Measurements from ENCODE around the gene BLVRA.
"Not testable (repeated sequence)": the region's sequence is repeated elsewhere in the genome, so short reads cannot be mapped to it uniquely, and the experiment has no call there.

BLVRA gene

DNA sequence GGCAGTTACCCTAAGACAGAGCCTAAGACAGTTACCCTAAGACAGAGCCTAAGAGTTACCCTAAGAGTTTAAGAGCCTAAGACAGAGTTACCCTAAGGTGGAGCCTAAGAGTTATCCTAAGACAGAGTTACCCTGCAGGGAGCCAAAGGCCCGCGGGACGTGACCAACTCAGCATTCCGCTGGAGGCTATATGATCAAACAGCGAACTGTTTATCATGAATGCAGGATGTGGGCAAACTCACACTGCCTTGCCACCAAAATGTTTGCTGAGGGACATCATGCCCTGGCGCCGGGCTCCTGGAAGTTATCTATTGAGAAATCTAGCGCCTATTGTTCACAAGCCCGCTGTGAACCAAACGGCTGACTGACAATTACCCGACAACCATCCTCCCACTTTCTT is 49.9 kb downstream of the BLVRA start:
- no peak overlapping the region for H3K9ac ChIP-seq (ENCODE audit: low read length)
- H3K9me2 ChIP-seq (replicated peaks; ENCODE audit: insufficient read depth, low read length) = no peaks in the 10 kb centered on the region
- H3K4me3 ChIP-seq (ENCODE audit: low read length) = no peak overlapping the region
- TF ChIP-seq EZH2phosphoT487 (IDR thresholded peaks at IDR 0.05; ENCODE audit: low read length) (no peak), EZH2 (optimal IDR thresholded peaks at IDR 0.05; ENCODE audit: low read depth, low read length) (no peak)
- TF ChIP-seq, protein P1, sequence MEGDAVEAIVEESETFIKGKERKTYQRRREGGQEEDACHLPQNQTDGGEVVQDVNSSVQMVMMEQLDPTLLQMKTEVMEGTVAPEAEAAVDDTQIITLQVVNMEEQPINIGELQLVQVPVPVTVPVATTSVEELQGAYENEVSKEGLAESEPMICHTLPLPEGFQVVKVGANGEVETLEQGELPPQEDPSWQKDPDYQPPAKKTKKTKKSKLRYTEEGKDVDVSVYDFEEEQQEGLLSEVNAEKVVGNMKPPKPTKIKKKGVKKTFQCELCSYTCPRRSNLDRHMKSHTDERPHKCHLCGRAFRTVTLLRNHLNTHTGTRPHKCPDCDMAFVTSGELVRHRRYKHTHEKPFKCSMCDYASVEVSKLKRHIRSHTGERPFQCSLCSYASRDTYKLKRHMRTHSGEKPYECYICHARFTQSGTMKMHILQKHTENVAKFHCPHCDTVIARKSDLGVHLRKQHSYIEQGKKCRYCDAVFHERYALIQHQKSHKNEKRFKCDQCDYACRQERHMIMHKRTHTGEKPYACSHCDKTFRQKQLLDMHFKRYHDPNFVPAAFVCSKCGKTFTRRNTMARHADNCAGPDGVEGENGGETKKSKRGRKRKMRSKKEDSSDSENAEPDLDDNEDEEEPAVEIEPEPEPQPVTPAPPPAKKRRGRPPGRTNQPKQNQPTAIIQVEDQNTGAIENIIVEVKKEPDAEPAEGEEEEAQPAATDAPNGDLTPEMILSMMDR (IDR thresholded peaks at IDR 0.05; ENCODE audit: low read length) = no peak
- no peak overlapping the region for H3K27ac ChIP-seq (ENCODE audit: low read length)
- no peak for DNase-seq
- H2AFZ ChIP-seq (ENCODE audit: low read length) = no peak overlapping the region
- no peaks in the 10 kb centered on the region for H4K20me1 ChIP-seq (ENCODE audit: insufficient read depth, low read length)
- no peaks in the 10 kb centered on the region for H3K4me1 ChIP-seq (ENCODE audit: low read length)
- H3F3A ChIP-seq (ENCODE audit: insufficient read depth, low read length) = no peaks in the 10 kb centered on the region
- no peaks in the 10 kb centered on the region for H3K36me3 ChIP-seq (replicated peaks; ENCODE audit: insufficient read depth, low read length)
- H3K9me3 ChIP-seq (replicated peaks; ENCODE audit: insufficient read depth, low read length) = no peaks in the 10 kb centered on the region
- H3K4me2 ChIP-seq (ENCODE audit: low read depth, low read length) = no peak overlapping the region
- H3K79me2 ChIP-seq (ENCODE audit: low read length) = no peaks in the 10 kb centered on the region
- H3K27me3 ChIP-seq (replicated peaks; ENCODE audit: insufficient read depth, low read length) = no peaks in the 10 kb centered on the region

DNA sequence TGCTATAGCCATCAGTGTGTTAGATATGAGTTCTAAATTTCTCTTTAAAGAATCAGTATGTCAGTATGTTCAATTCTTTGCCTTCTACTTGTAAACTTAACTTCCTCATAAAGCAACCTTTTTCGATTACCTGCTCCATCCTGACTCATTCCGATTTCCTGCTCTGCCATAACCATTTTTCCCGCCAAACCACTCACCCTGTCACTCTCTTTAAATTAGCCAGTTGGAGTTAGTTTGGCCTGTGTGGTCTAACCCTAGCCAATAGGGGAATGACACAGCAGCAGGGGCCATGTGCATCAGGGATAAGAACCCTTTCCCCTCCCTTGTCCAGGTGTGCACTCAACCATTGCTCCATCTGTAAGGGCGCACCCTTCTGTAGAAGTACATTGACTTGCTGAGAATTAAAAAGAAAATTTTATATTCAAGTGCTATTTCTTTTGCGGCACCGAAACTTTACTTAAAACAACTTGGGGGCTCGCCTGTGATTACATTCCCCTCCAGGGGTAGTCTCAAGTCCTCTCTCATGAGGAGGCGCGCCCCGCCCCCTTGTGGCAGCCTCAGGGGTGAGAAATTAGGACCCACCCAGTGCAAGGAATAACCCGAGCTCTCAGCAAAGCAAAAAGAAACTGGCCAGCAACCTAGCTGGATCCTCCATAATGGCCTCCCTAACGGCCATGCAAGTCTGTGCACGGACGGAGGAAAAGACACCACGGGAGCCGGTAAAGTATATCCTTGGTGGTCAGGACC is 51.9 kb downstream of the BLVRA start:
- not testable (repeated sequence) for H3K9me2 ChIP-seq (replicated peaks; ENCODE audit: insufficient read depth, low read length); H3K4me1 ChIP-seq (ENCODE audit: low read length); H4K20me1 ChIP-seq (ENCODE audit: insufficient read depth, low read length); H3F3A ChIP-seq (ENCODE audit: insufficient read depth, low read length); H3K9me3 ChIP-seq (replicated peaks; ENCODE audit: insufficient read depth, low read length); H3K79me2 ChIP-seq (ENCODE audit: low read length); H2AFZ ChIP-seq (ENCODE audit: low read length); H3K4me3 ChIP-seq (ENCODE audit: low read length); H3K36me3 ChIP-seq (replicated peaks; ENCODE audit: insufficient read depth, low read length); H3K27me3 ChIP-seq (replicated peaks; ENCODE audit: insufficient read depth, low read length); H3K27ac ChIP-seq (ENCODE audit: low read length); H3K4me2 ChIP-seq (ENCODE audit: low read depth, low read length); H3K9ac ChIP-seq (ENCODE audit: low read length)
- TF ChIP-seq, protein P1 (IDR thresholded peaks at IDR 0.05; ENCODE audit: low read length) = peak; percentile 44
- DNase-seq = peak; percentile 39

DNA sequence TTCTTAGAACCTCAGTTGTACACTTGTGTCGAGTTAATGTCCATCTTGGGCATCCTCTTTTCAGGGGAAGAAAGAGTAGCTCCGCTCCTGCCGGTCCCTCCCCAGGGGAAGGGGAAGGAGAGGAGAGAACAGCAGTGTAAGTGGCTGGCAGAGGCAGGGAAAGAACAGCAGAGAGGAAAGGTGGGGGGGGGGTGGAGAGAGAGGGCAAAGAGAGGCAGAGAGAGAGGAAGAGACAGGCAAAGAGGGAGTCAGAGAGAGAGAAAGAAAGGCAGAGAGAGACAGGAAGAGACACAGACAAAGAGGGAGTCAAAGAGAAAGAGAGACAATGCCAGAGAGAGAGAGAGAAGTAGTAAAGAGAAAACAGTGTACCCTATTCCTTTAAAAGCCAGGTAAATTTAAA is 56.9 kb downstream of the BLVRA start:
- H3F3A ChIP-seq (ENCODE audit: insufficient read depth, low read length) = no peaks in the 10 kb centered on the region
- TF ChIP-seq EZH2phosphoT487 (IDR thresholded peaks at IDR 0.05; ENCODE audit: low read length) (no peak), EZH2 (optimal IDR thresholded peaks at IDR 0.05; ENCODE audit: low read depth, low read length) (no peak)
- TF ChIP-seq, protein P1 (IDR thresholded peaks at IDR 0.05; ENCODE audit: low read length) = no peak
- H4K20me1 ChIP-seq (ENCODE audit: insufficient read depth, low read length) = no peaks in the 10 kb centered on the region
- DNase-seq = no peak
- no peak overlapping the region for H3K9ac ChIP-seq (ENCODE audit: low read length)
- H3K9me2 ChIP-seq (replicated peaks; ENCODE audit: insufficient read depth, low read length) = no peaks in the 10 kb centered on the region
- no peaks in the 10 kb centered on the region for H3K9me3 ChIP-seq (replicated peaks; ENCODE audit: insufficient read depth, low read length)
- H3K36me3 ChIP-seq (replicated peaks; ENCODE audit: insufficient read depth, low read length) = no peaks in the 10 kb centered on the region
- no peaks in the 10 kb centered on the region for H3K79me2 ChIP-seq (ENCODE audit: low read length)
- no peaks in the 10 kb centered on the region for H3K4me1 ChIP-seq (ENCODE audit: low read length)
- no peaks in the 10 kb centered on the region for H3K27me3 ChIP-seq (replicated peaks; ENCODE audit: insufficient read depth, low read length)
- H3K4me2 ChIP-seq (ENCODE audit: low read depth, low read length) = no peak overlapping the region
- H3K27ac ChIP-seq (ENCODE audit: low read length) = no peak overlapping the region
- no peak overlapping the region for H3K4me3 ChIP-seq (ENCODE audit: low read length)
- H2AFZ ChIP-seq (ENCODE audit: low read length) = no peak overlapping the region

DNA sequence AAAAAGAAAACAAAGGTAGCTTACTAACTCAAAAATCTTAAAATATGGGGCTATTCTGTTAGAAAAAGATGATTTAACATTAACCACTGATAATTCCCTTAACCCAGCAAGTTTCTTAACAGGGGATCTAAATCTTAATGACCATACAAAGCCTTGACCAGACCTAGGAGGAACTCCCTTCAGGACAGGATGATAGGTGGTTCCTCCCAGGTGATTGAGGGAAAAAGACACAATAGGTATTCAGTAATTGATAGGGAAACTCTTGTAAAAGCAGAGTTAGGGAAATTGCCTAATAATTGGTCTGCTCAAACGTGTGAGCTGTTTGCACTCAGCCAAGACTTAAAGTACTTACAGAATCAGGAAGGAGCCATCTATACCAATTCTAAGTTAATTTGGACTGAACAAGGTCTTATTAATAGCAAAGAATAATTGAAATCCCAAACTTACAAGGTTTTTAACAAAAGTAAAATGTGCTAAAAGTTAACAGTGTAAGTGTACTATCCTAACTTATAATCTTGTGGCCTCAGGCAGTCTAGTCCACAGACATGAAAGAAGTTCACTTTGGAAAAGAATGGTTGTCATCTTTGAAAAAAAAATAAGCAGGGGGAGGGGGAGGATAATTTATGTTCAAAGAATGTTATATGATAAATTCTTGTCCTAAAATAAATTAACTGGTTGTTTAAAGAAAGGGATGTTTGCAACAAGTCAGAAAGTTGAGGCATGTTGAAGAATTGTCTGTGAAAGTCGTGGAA is 57.7 kb downstream of the BLVRA start:
- not testable (repeated sequence) for H2AFZ ChIP-seq (ENCODE audit: low read length); H3K9ac ChIP-seq (ENCODE audit: low read length); DNase-seq; H3K4me1 ChIP-seq (ENCODE audit: low read length); H4K20me1 ChIP-seq (ENCODE audit: insufficient read depth, low read length); H3K27ac ChIP-seq (ENCODE audit: low read length); H3K9me2 ChIP-seq (replicated peaks; ENCODE audit: insufficient read depth, low read length); H3F3A ChIP-seq (ENCODE audit: insufficient read depth, low read length); H3K9me3 ChIP-seq (replicated peaks; ENCODE audit: insufficient read depth, low read length); H3K79me2 ChIP-seq (ENCODE audit: low read length); H3K36me3 ChIP-seq (replicated peaks; ENCODE audit: insufficient read depth, low read length); H3K4me3 ChIP-seq (ENCODE audit: low read length); H3K4me2 ChIP-seq (ENCODE audit: low read depth, low read length); H3K27me3 ChIP-seq (replicated peaks; ENCODE audit: insufficient read depth, low read length)

DNA sequence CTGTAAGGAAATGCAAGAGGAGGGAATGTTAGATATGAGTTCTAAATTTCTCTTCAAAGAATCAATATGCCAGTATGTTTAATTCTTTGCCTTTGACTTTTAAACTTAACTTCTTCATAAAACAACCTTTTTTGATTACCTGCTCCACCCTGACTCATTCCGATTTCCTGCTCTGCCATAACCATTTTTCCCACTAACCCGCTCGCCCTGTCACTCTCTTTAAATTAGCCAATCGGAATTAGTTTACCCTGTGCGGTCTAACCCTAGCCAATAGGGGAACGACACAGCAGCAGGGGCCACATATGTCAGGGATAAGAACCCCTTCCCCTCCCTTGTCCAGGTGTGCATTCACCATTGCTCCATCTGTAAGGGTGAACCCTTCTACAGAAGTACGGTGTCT is 64.9 kb downstream of the BLVRA start:
- H3F3A ChIP-seq (ENCODE audit: insufficient read depth, low read length); H3K36me3 ChIP-seq (replicated peaks; ENCODE audit: insufficient read depth, low read length); H3K27ac ChIP-seq (ENCODE audit: low read length); H2AFZ ChIP-seq (ENCODE audit: low read length); H3K4me3 ChIP-seq (ENCODE audit: low read length); H3K4me2 ChIP-seq (ENCODE audit: low read depth, low read length); H3K9ac ChIP-seq (ENCODE audit: low read length); H4K20me1 ChIP-seq (ENCODE audit: insufficient read depth, low read length); H3K4me1 ChIP-seq (ENCODE audit: low read length); H3K79me2 ChIP-seq (ENCODE audit: low read length); H3K27me3 ChIP-seq (replicated peaks; ENCODE audit: insufficient read depth, low read length); DNase-seq; H3K9me3 ChIP-seq (replicated peaks; ENCODE audit: insufficient read depth, low read length); H3K9me2 ChIP-seq (replicated peaks; ENCODE audit: insufficient read depth, low read length): not testable (repeated sequence)
